Nephron (organoid): Measurements from ENCODE around the gene AP3B1.
"Not testable (repeated sequence)": the region's sequence is repeated elsewhere in the genome, so short reads cannot be mapped to it uniquely, and the experiment has no call there.

Experiments used
- H3K27ac Mint-ChIP-seq, 3 experiments: 2 replicates each; pipeline ENCODE4 v1.8.0; 2020; ENCODE audit warnings: mixed read lengths in 3 of 3, mild to moderate bottlenecking in 2 of 3, moderate library complexity in 1 of 3
- H3K27me3 Mint-ChIP-seq: 2 replicates; pipeline ENCODE4 v1.8.0; 2021; ENCODE audit warnings: low read depth, mild to moderate bottlenecking, moderate library complexity, mixed read lengths
- H3K36me3 Mint-ChIP-seq: 2 replicates; pipeline ENCODE4 v1.8.0; 2020; ENCODE audit warnings: low read depth, mixed read lengths
- H3K4me1 Mint-ChIP-seq: 2 replicates; pipeline ENCODE4 v1.8.0; 2020; ENCODE audit warnings: mixed read lengths
- H3K4me3 Mint-ChIP-seq, 3 experiments: 2 replicates each; pipeline ENCODE4 v1.8.0; 2020; ENCODE audit warnings: mild to moderate bottlenecking in 3 of 3, mixed read lengths in 3 of 3, moderate library complexity in 2 of 3
- H3K9me3 Mint-ChIP-seq: 2 replicates; pipeline ENCODE4 v1.8.0; 2020; ENCODE audit warnings: mixed read lengths
- CTCF ChIP-seq, 3 experiments: fragments of 200-600 bp; sonication (generic); IDR thresholded peaks; one replicate each; pipeline ENCODE4 v1.5.0; 2021; ENCODE audit warnings: antibody characterized with exemption in 3 of 3; ENCODE audit not compliant: unreplicated experiment in 3 of 3

The AP3B1 gene

GRCh38 chr5:78178356-78178755 lies 116.1 kb downstream of the AP3B1 start:
- Mint-ChIP-seq H3K4me3 (no peak overlapping the region), H3K27ac (no peak overlapping the region), H3K27me3 (no peaks in the 10 kb centered on the region), H3K36me3 (peaks cover 62% of the 10 kb centered on the region), H3K9me3 (peaks cover 10% of the 10 kb centered on the region), H3K4me1 (no peaks in the 10 kb centered on the region)
- no peak for TF ChIP-seq CTCF (IDR thresholded peaks at IDR 0.05; ENCODE audit: unreplicated experiment in 3 of 3)

- H3K4me3 Mint-ChIP-seq, H3K27ac Mint-ChIP-seq, H3K4me1 Mint-ChIP-seq, H3K27me3 Mint-ChIP-seq: not testable (repeated sequence)
- peaks cover 87% of the 10 kb centered on the region for H3K36me3 Mint-ChIP-seq
- H3K9me3 Mint-ChIP-seq: peaks cover 58% of the 10 kb centered on the region
Measured at GRCh38 chr5:78170335-78170734, 124.2 kb downstream of the AP3B1 start.

- Mint-ChIP-seq H3K27me3 (no peaks in the 10 kb centered on the region), H3K4me1 (no peaks in the 10 kb centered on the region), H3K4me3 (no peak overlapping the region), H3K36me3 (peaks cover 28% of the 10 kb centered on the region), H3K9me3 (peaks cover 8% of the 10 kb centered on the region), H3K27ac (no peak overlapping the region)
- TF ChIP-seq CTCF (IDR thresholded peaks at IDR 0.05; ENCODE audit: unreplicated experiment in 3 of 3): peak; percentile 33 to 60 (median 48)
Measured at GRCh38 chr5:78162253-78162862, 132.1 kb downstream of the AP3B1 start.

GRCh38 chr5:78157001-78157400 lies 137.5 kb downstream of the AP3B1 start:
- H3K27ac Mint-ChIP-seq: no peak overlapping the region
- H3K9me3 Mint-ChIP-seq: peaks cover 28% of the 10 kb centered on the region
- H3K4me1 Mint-ChIP-seq: no peaks in the 10 kb centered on the region
- no peak overlapping the region for H3K4me3 Mint-ChIP-seq
- peaks cover 63% of the 10 kb centered on the region for H3K36me3 Mint-ChIP-seq
- no peak for TF ChIP-seq CTCF (IDR thresholded peaks at IDR 0.05; ENCODE audit: unreplicated experiment in 3 of 3)
- no peaks in the 10 kb centered on the region for H3K27me3 Mint-ChIP-seq

- Mint-ChIP-seq H3K27ac (no peak overlapping the region), H3K9me3 (peaks cover 31% of the 10 kb centered on the region), H3K36me3 (peaks cover 65% of the 10 kb centered on the region), H3K4me3 (no peak overlapping the region), H3K4me1 (no peaks in the 10 kb centered on the region), H3K27me3 (no peaks in the 10 kb centered on the region)
- no peak for TF ChIP-seq CTCF (IDR thresholded peaks at IDR 0.05; ENCODE audit: unreplicated experiment in 3 of 3)
Measured at GRCh38 chr5:78151594-78152271, 142.8 kb downstream of the AP3B1 start.

GRCh38 chr5:78137290-78137689 lies 157.2 kb downstream of the AP3B1 start:
- Mint-ChIP-seq H3K27ac (no peak overlapping the region), H3K4me3 (no peak overlapping the region), H3K9me3 (no peaks in the 10 kb centered on the region), H3K27me3 (no peaks in the 10 kb centered on the region), H3K4me1 (no peaks in the 10 kb centered on the region), H3K36me3 (peaks cover 29% of the 10 kb centered on the region)
- no peak for TF ChIP-seq CTCF (IDR thresholded peaks at IDR 0.05; ENCODE audit: unreplicated experiment in 3 of 3)
